ENCODE data around the gene KRTAP4-4. TPM values are rescaled to one million over a fixed set of nuclear protein-coding genes. Genes with fewer than 3 reads are reported as not detected.
"Not testable (repeated sequence)": the region's sequence is repeated elsewhere in the genome, so short reads cannot be mapped to it uniquely, and the experiment has no call there.

Gene KRTAP4-4
- total RNA-seq, 2 experiments from 2014 or later: not detected

DNA sequence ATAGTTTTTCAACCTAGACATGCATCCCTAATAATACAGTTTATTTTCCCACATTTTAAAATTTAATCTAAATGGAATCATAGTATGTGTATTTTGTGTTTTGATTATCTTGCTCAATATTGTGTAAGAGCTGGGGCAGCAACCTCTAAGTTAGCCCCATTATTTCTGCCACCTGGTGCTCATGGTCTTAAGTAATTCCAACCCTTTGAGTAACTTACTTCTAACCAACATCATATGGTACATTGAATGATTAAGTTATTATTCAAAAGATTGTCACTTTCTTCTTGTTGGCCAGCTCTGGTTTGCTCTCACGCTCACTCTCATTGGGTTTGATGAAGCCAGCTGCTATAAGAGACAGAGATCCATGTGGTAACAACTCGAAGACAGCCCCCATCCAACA, 11.3 kb upstream of the KRTAP4-4 start:
- H3K36me3 Mint-ChIP-seq: no peaks in the 10 kb centered on the region
- H3K9me3 Mint-ChIP-seq: no peaks in the 10 kb centered on the region
- intact Hi-C loops (cut with micrococcal nuclease): no loop called here
- H3K4me3 Mint-ChIP-seq: no peak overlapping the region
- H3K27me3 Mint-ChIP-seq: no peaks in the 10 kb centered on the region
- H3K4me1 Mint-ChIP-seq (ENCODE audit: low read depth): no peaks in the 10 kb centered on the region
- DNase-seq: no peak
- H3K27ac Mint-ChIP-seq: no peak overlapping the region
- ChIA-PET POLR2A (no interaction called here), CTCF (no interaction called here)

DNA sequence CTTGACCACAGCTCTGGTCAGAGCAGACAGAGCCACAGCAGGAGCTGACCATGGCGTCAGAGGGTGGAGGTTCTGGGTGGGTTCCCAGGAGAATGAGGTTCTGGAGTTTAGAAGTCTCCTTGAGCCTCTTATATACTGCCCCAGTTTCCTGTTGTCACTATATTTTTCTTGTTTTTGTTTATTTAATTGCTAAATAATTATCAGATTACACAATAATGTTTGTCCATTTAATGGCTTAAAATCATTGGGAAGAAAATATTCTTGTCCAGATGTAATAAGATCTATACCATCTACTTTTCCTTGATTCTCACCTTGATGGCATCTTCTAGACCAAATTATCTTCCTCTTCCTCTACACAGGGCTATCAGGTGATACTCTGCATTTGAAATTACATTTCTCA, 7.6 kb upstream of the KRTAP4-4 start, which contains the start of gene KRTAP4-3:
Gene KRTAP4-3 (minus strand): TSS at position 101 of the 400 bp plus-strand sequence. CDS start 49 bp downstream, at position 52.
- no peaks in the 10 kb centered on the region for H3K4me1 Mint-ChIP-seq (ENCODE audit: low read depth)
- H3K4me3 Mint-ChIP-seq: no peak within 1 kb of the TSS

DNA sequence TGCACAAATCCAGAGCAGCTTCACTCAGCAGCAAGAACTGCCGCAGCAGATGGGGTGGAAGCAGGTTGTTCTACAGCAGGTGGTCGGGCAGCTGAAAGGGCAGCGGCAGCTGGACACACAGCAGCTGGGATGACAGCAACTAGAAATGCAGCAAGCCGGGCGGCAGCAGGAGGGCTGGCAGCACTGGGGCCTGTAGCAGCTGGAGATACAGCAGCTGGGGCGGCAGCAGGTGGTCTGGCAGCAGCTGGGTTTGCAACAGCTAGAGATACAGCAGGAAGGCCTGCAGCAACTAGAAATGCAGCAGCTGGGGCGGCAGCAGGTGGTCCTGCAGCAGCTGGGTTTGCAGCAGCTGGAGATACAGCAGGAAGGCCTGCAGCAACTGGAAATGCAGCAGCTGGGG, 7.0 kb upstream of the KRTAP4-4 start:
- no peaks in the 10 kb centered on the region for H3K4me1 Mint-ChIP-seq (ENCODE audit: low read depth)
- intact Hi-C loops (cut with micrococcal nuclease): no loop called here

More for the DNA sequence above, 7.6 kb upstream of the KRTAP4-4 start, which contains the start of gene KRTAP4-3:
- H3K27me3 Mint-ChIP-seq: no peaks in the 10 kb centered on the region
- DNase-seq: no peak
- no peaks in the 10 kb centered on the region for H3K36me3 Mint-ChIP-seq
- no peaks in the 10 kb centered on the region for H3K9me3 Mint-ChIP-seq
- ChIA-PET CTCF (no interaction called here), POLR2A (no interaction called here)
- H3K27ac Mint-ChIP-seq: no peak within 1 kb of the TSS
- intact Hi-C loops (cut with micrococcal nuclease): no loop called here

DNA sequence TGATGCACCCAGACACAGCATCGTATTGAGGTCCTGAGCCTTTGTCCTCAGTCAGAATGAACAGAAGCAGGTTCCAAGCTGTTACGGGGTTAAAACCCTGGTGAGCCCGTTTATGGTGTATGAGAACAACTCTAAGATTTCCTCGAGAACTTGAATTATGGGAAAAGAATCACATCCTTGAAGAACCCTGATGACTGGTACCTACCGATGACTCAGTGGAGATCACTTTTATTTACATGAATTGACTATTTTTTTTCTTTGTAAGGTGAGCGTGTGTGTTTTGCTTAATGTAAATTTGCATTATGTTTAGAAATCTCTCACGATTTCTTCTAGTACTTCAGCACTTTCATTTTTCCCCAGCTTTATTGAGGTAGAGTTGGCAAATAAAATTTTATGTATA, 3.3 kb upstream of the KRTAP4-4 start:
- Mint-ChIP-seq H3K4me1 (ENCODE audit: low read depth) (no peaks in the 10 kb centered on the region), H3K4me3 (no peak overlapping the region), H3K9me3 (no peaks in the 10 kb centered on the region), H3K27me3 (peaks cover 3% of the 10 kb centered on the region), H3K36me3 (no peaks in the 10 kb centered on the region), H3K27ac (no peak overlapping the region)
- DNase-seq: no peak
- ChIA-PET CTCF (no interaction called here), POLR2A (no interaction called here)
- intact Hi-C loops (cut with micrococcal nuclease): no loop called here

More for the DNA sequence above, 7.0 kb upstream of the KRTAP4-4 start:
- Mint-ChIP-seq H3K9me3 (no peaks in the 10 kb centered on the region), H3K4me3 (no peak overlapping the region), H3K36me3 (no peaks in the 10 kb centered on the region), H3K27ac (no peak overlapping the region), H3K27me3 (no peaks in the 10 kb centered on the region)
- CTCF ChIA-PET: no interaction called here
- DNase-seq: no peak
- POLR2A ChIA-PET: no interaction called here

DNA sequence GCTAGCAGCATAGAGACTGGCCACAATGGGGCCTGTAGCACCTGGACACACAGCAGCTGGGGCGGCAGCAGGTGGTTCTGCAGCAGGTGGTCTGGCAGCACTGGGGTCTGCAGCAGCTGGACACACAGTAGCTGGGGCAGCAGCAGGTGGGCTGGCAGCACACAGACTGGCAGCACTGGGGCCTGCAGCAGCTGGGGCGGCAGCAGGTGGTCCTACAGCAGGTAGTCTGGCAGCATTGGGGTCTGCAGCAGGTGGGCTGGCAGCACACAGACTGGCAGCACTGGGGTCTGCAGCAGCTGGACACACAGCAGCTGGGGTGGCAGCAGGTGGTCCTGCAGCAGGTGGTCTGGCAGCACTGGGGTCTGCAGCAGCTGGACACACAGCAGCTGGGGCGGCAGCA, 358 bp downstream of the KRTAP4-4 start:
- DNase-seq; H3K4me3 Mint-ChIP-seq; CTCF ChIA-PET; H3K27me3 Mint-ChIP-seq; intact Hi-C loops (cut with micrococcal nuclease); H3K4me1 Mint-ChIP-seq (ENCODE audit: low read depth); H3K36me3 Mint-ChIP-seq; H3K9me3 Mint-ChIP-seq; POLR2A ChIA-PET; H3K27ac Mint-ChIP-seq: not testable (repeated sequence)

DNA sequence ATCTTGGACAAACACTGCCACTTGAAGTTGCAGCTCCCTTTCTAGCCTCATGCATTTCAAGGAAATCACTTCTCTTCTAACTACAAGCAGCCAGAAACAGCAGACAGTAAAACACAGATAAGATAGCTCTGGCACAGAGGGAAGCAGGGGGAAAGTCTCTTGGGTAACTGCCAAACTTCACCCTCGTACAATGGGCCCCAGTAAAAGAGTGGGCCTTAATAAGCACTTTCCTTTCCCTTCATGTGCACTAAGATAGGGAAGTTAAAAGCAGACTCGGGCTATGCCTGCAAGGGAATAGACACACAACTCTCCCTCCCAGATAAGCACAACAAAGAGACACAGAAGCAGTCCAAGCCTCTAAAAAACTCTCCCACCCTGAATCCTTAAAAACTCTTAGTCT, 6.7 kb downstream of the KRTAP4-4 start:
- Mint-ChIP-seq H3K27me3 (peaks cover 4% of the 10 kb centered on the region), H3K4me1 (ENCODE audit: low read depth) (no peaks in the 10 kb centered on the region), H3K4me3 (no peak overlapping the region), H3K9me3 (no peaks in the 10 kb centered on the region), H3K27ac (no peak overlapping the region), H3K36me3 (no peaks in the 10 kb centered on the region)
- no peak for DNase-seq
- POLR2A ChIA-PET: no interaction called here
- CTCF ChIA-PET: no interaction called here
- intact Hi-C loops (cut with micrococcal nuclease): no loop called here

DNA sequence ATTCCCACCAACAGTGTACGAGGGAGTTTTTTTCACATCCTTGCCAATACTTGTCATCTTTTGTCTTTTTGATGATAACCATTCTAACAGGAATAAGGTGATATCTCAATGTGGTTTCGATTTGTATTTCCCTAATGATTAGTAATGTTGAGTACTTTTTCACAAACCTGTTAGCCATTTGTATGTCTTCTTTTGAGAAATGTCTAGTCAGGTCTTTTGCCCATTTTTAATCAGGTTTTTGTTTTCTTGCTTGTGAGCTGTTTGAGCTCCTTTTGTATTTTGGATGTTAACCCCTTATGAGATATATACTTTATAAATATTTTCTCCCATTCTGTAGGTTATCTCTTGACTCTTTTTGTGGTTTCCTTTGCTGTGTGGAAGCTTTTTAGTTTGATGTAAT, 9.0 kb downstream of the KRTAP4-4 start:
- DNase-seq: no peak
- H3K27me3 Mint-ChIP-seq: peaks cover 2% of the 10 kb centered on the region
- no peaks in the 10 kb centered on the region for H3K36me3 Mint-ChIP-seq
- ChIA-PET CTCF (no interaction called here), POLR2A (no interaction called here)
- H3K27ac Mint-ChIP-seq: no peak overlapping the region
- H3K4me3 Mint-ChIP-seq: no peak overlapping the region
- intact Hi-C loops (cut with micrococcal nuclease): no loop called here
- H3K4me1 Mint-ChIP-seq (ENCODE audit: low read depth): no peaks in the 10 kb centered on the region
- no peaks in the 10 kb centered on the region for H3K9me3 Mint-ChIP-seq

DNA sequence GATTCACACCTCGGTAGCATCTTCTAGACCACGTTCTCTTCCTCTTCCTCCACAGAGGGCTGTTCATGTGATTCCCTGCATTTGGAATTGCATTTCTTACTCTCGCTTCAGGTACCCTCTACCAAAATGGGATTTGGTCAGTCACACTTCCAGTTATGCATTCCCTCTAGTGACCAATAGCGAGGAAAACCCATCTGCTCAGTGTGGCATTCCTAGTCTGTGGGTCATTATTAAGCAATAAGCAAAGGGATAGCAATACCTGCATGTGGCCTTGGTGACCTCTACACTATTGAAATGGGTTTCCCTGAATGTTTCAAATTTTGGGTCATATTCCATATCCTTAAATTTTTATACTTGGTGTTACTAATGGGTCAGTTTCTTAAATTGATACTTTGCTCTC, 10.5 kb downstream of the KRTAP4-4 start:
- H3K4me1 Mint-ChIP-seq (ENCODE audit: low read depth): no peaks in the 10 kb centered on the region
- H3K4me3 Mint-ChIP-seq: no peak overlapping the region
- no peaks in the 10 kb centered on the region for H3K27me3 Mint-ChIP-seq
- H3K9me3 Mint-ChIP-seq: no peaks in the 10 kb centered on the region
- POLR2A ChIA-PET: no interaction called here
- H3K27ac Mint-ChIP-seq: no peak overlapping the region
- CTCF ChIA-PET: no interaction called here
- H3K36me3 Mint-ChIP-seq: no peaks in the 10 kb centered on the region
- intact Hi-C loops (cut with micrococcal nuclease): no loop called here
- no peak for DNase-seq

DNA sequence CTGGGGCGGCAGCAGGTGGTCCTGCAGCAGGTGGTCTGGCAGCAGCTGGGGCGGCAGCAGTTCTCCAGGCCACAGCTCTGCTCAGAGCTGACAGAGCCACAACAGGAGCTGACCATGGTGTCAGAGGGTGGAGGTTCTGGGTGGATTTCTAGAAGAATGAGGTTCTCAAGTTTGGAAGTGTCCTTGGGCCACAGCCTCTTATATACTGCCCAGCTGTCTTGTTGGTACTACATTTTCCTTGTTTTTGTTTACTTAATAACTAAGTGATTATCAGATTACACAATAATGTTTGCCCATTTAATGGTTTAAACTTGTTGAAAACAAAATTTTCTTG, 10.9 kb downstream of the KRTAP4-4 start, which contains the start of gene KRTAP4-5:
Gene KRTAP4-5 (minus strand): TSS at position 174 of the 334 bp plus-strand sequence. CDS start 58 bp downstream, at position 116.
- intact Hi-C loops (cut with micrococcal nuclease): no loop called here
- Mint-ChIP-seq H3K9me3 (no peaks in the 10 kb centered on the region), H3K27me3 (no peaks in the 10 kb centered on the region), H3K4me1 (ENCODE audit: low read depth) (no peaks in the 10 kb centered on the region), H3K27ac (no peak within 1 kb of the TSS), H3K36me3 (no peaks in the 10 kb centered on the region), H3K4me3 (no peak within 1 kb of the TSS)
- no peak for DNase-seq
- ChIA-PET POLR2A (no interaction called here), CTCF (no interaction called here)

DNA sequence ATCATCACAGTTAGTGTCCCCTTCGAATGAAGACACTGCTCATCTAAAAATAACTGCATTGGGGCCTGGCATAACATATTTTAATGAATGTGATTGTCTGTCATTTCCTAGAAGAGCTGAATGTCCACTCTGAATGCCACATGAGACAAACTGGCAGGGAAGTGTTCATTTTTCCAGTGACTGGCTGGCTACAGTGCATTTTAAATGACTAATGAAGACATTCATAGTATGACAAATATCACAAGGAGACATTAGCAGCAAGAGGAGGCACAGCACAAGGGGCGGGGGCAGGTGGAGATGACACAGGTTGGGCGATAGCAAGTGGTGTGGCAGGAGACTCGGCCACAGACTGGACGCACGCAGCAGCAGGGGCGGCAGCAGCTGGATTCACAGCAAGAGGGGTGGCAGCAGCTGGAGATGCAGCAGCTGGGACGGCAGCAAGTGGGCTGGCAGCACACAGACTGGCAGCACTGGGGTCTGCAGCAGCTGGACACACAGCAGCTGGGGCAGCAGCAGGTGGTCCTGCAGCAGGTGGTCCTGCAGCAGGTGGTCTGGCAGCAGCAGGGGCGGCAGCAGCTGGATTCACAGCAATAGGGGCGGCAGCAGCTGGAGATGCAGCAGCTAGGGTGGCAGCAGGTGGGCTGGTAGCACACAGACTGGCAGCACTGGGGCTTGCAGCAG, 11.4 kb downstream of the KRTAP4-4 start:
- H3K27ac Mint-ChIP-seq, H3K27me3 Mint-ChIP-seq, CTCF ChIA-PET: not testable (repeated sequence)

DNA sequence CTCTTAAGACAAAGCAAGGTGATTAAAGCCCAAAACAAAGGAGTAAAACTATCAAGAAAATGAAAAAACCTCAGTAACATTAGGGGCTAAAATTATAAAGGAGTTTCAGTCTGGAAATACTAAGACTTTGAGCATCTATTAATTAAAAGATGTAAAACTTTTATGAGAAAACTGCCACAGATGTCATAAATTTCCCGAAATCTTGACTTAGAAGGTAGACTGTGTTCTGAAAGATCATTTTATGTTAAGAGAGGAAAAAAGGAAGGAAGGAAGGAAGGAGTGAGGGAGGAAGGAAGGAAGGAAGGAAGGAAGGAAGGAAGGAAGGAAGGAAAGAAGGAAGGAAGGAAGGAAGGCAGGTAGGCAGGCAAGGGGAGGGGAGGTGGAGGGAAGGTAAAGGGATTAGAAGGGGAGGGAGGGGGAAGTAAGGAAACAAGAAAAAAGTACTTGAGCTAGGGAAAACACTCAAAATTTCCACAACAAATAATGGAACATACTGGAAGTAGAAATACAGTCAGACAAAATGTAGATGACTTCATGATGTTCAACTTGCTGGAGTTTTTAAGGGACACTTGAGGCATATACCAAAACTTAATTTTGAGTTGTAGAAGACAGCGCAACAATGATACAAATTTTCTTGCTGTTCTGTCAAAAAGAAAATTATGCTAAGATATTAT, 12.9 kb downstream of the KRTAP4-4 start:
- Mint-ChIP-seq H3K36me3 (peaks cover 5% of the 10 kb centered on the region), H3K27me3 (no peaks in the 10 kb centered on the region), H3K4me3 (no peak overlapping the region), H3K27ac (no peak overlapping the region), H3K4me1 (ENCODE audit: low read depth) (no peaks in the 10 kb centered on the region), H3K9me3 (peaks cover 10% of the 10 kb centered on the region)
- DNase-seq: no peak
- intact Hi-C loops (cut with micrococcal nuclease): no loop called here
- POLR2A ChIA-PET: no interaction called here
- CTCF ChIA-PET: no interaction called here

More for the DNA sequence above, 11.4 kb downstream of the KRTAP4-4 start:
- intact Hi-C loops (cut with micrococcal nuclease); H3K9me3 Mint-ChIP-seq; POLR2A ChIA-PET; H3K4me3 Mint-ChIP-seq; H3K4me1 Mint-ChIP-seq (ENCODE audit: low read depth); DNase-seq; H3K36me3 Mint-ChIP-seq: not testable (repeated sequence)

DNA sequence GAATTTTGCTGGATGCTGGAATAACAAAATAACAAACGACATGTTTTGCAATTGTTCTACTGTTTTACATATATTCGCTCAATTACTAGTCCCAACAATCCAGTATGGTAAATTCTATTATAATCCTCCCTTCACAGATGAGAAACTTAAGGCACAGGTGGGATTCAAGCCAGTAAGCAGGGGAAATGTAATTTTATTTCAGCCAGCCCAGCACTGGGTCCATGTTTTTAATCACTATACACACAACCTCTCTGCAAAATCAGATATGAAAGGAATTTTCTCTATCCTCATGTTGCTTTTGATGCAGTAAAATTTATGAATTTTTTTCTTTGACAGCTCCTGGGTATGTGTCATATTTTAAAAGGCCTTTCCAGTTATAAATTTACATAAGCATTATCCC, 15.3 kb downstream of the KRTAP4-4 start:
- Mint-ChIP-seq H3K27ac (no peak overlapping the region), H3K9me3 (peaks cover 16% of the 10 kb centered on the region), H3K4me1 (ENCODE audit: low read depth) (no peaks in the 10 kb centered on the region), H3K4me3 (no peak overlapping the region), H3K36me3 (peaks cover 8% of the 10 kb centered on the region), H3K27me3 (no peaks in the 10 kb centered on the region)
- ChIA-PET CTCF (no interaction called here), POLR2A (no interaction called here)
- no peak for DNase-seq
- intact Hi-C loops (cut with micrococcal nuclease): no loop called here

DNA sequence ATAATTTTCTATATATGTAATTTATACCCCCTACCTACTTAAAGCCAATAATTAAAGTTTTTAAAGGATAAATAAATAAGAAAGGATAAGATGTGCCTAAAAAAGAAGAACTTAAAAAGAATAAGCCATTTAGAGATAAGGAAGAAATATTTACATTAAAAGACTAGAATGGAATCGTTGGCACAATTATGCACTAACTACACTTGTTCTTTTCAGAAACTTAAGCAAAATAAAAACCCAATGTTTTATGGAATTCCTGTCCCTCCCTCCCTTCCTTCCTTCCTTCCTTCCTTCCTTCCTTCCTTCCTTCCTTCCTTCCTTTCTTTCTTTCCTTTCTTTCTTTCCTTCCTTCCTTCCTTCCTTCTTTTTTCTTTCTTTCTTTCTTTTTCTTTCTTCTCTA, 15.7 kb downstream of the KRTAP4-4 start:
- Mint-ChIP-seq H3K4me1 (ENCODE audit: low read depth) (no peaks in the 10 kb centered on the region), H3K36me3 (peaks cover 8% of the 10 kb centered on the region), H3K9me3 (peaks cover 16% of the 10 kb centered on the region), H3K27me3 (no peaks in the 10 kb centered on the region), H3K27ac (no peak overlapping the region), H3K4me3 (no peak overlapping the region)
- no peak for DNase-seq
- ChIA-PET POLR2A (no interaction called here), CTCF (no interaction called here)
- intact Hi-C loops (cut with micrococcal nuclease): no loop called here

All from activated CD4-positive, alpha-beta memory T cell treated with anti-CD3 and anti-CD28 coated beads for 36 hours (primary cell).